Measurements from ENCODE around the gene SLC7A8. TPM values are rescaled to one million over a fixed set of nuclear protein-coding genes. Genes with fewer than 3 reads are reported as not detected.
"Not testable (repeated sequence)": the region's sequence is repeated elsewhere in the genome, so short reads cannot be mapped to it uniquely, and the experiment has no call there.

The SLC7A8 gene
- total and polyA plus RNA-seq, 2 donors (not counting 1 experiment from before 2014, with no cell fraction given), result 0.25 to 1.1 TPM

DNA sequence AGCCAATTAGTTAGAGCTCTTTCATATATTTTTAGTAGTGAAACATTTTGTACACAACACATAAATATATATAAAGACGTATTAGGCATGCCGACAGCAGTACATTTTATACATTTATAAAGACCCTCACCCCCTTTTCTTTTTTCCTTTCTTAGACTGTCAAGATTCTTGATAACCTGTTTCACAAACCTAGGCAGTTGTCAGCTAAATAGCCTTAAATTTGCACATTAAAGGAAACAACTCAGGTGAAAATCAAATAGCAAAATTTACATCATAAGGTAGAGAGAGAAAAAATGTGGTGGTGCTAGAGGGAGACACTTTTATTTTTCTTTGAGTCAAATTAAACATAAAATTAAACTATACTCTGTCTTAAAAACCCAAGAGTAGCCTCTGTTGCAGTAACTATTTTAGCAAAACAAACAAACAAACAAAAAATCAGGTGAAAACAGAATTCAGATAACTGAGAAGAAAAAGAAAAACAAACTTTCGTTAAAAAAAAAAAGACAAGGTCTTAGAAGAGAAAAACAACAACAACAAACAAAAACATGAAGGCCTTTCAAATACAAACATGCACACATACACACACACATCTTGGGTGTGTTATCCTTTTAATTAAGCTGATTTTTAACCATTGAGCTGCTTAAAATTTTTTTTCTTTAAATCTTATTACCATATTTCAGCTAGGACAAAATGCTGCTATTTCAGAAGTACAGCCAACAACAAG is 23.1 kb upstream of the SLC7A8 start:
- Mint-ChIP-seq H3K4me3 (no peak overlapping the region), H3K27me3 (peaks cover 44% of the 10 kb centered on the region), H3K4me1 (no peaks in the 10 kb centered on the region), H3K27ac (no peak overlapping the region), H3K9me3 (ENCODE audit: insufficient read depth) (no peaks in the 10 kb centered on the region)
- no peak for DNase-seq
- H2AFZ ChIP-seq (ENCODE audit: insufficient read depth, low read depth, low read length, poor library complexity, severe bottlenecking), result no peak overlapping the region
- ATAC-seq (ENCODE audit: low read depth), result no peak
- no peak for TF ChIP-seq EZH2 (IDR thresholded peaks at IDR 0.05; ENCODE audit: borderline replicate concordance, insufficient read depth, low read depth, low read length, poor library complexity, severe bottlenecking)
- TF ChIP-seq, protein P1, sequence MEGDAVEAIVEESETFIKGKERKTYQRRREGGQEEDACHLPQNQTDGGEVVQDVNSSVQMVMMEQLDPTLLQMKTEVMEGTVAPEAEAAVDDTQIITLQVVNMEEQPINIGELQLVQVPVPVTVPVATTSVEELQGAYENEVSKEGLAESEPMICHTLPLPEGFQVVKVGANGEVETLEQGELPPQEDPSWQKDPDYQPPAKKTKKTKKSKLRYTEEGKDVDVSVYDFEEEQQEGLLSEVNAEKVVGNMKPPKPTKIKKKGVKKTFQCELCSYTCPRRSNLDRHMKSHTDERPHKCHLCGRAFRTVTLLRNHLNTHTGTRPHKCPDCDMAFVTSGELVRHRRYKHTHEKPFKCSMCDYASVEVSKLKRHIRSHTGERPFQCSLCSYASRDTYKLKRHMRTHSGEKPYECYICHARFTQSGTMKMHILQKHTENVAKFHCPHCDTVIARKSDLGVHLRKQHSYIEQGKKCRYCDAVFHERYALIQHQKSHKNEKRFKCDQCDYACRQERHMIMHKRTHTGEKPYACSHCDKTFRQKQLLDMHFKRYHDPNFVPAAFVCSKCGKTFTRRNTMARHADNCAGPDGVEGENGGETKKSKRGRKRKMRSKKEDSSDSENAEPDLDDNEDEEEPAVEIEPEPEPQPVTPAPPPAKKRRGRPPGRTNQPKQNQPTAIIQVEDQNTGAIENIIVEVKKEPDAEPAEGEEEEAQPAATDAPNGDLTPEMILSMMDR (IDR thresholded peaks at IDR 0.05), result no peak
- no peak overlapping the region for H3K4me2 ChIP-seq (replicated peaks; ENCODE audit: low read depth, low read length, poor library complexity, severe bottlenecking)
- POLR2A ChIA-PET, result no interaction called here
- peaks cover 0 to 7% (median under 1%) of the 10 kb centered on the region in 4 experiments for H3K27me3 ChIP-seq (replicated peaks in 1 of 4; ENCODE audit: control extremely low read depth in 1 of 4, control insufficient read depth in 3 of 4, insufficient read depth in 4 of 4, low read length in 3 of 4)
- no peaks in the 10 kb centered on the region for H3K36me3 ChIP-seq (replicated peaks in 1 of 2; ENCODE audit: control extremely low read depth in 1 of 2, control insufficient read depth in 1 of 2, extremely low read depth in 1 of 2, insufficient read depth in 2 of 2, low read length in 1 of 2)
- CTCF ChIA-PET, result no interaction called here
- no peaks in the 10 kb centered on the region for H3K4me1 ChIP-seq (ENCODE audit: control insufficient read depth in 2 of 2, insufficient read depth in 2 of 2, low read length in 2 of 2)
- no peaks in the 10 kb centered on the region for H3K9me3 ChIP-seq (ENCODE audit: control extremely low read depth in 1 of 3, control insufficient read depth in 2 of 3, insufficient read depth in 1 of 3, low read length in 2 of 3)
- no peak overlapping the region for H3K4me3 ChIP-seq (ENCODE audit: control extremely low read depth in 1 of 5, extremely low read depth in 1 of 5, insufficient read depth in 1 of 5, low read depth in 2 of 5, low read length in 4 of 5)
- no peaks in the 10 kb centered on the region for H4K20me1 ChIP-seq (ENCODE audit: control insufficient read depth, insufficient read depth, low read length, poor library complexity, severe bottlenecking)
- no peak overlapping the region for H3K27ac ChIP-seq (ENCODE audit: low read length in 2 of 2)
- no CpG with 5 or more reads among the region's 3 CpGs for WGBS (ENCODE audit: insufficient coverage)
- intact Hi-C loops (cut with micrococcal nuclease), result no loop called here
- H3K79me2 ChIP-seq (ENCODE audit: control insufficient read depth, insufficient read depth, low read length), result no peaks in the 10 kb centered on the region
- no peak overlapping the region for H3K9ac ChIP-seq (ENCODE audit: low read length)

- no peaks in the 10 kb centered on the region for H3K4me1 Mint-ChIP-seq
- POLR2A ChIA-PET, result no interaction called here
- Histone ChIP-seq H4K20me1 (ENCODE audit: control insufficient read depth, insufficient read depth, low read length, poor library complexity, severe bottlenecking) (no peaks in the 10 kb centered on the region), H2AFZ (ENCODE audit: insufficient read depth, low read depth, low read length, poor library complexity, severe bottlenecking) (no peak overlapping the region), H3K9me3 (ENCODE audit: control extremely low read depth in 1 of 3, control insufficient read depth in 2 of 3, insufficient read depth in 1 of 3, low read length in 2 of 3) (no peaks in the 10 kb centered on the region), H3K4me3 (ENCODE audit: control extremely low read depth in 1 of 5, extremely low read depth in 1 of 5, insufficient read depth in 1 of 5, low read depth in 2 of 5, low read length in 4 of 5) (no peak overlapping the region), H3K27me3 (replicated peaks in 1 of 4; ENCODE audit: control extremely low read depth in 1 of 4, control insufficient read depth in 3 of 4, insufficient read depth in 4 of 4, low read length in 3 of 4) (no peaks in the 10 kb centered on the region), H3K79me2 (ENCODE audit: control insufficient read depth, insufficient read depth, low read length) (no peaks in the 10 kb centered on the region), H3K9ac (ENCODE audit: low read length) (no peak overlapping the region), H3K4me1 (ENCODE audit: control insufficient read depth in 2 of 2, insufficient read depth in 2 of 2, low read length in 2 of 2) (no peaks in the 10 kb centered on the region), H3K4me2 (replicated peaks; ENCODE audit: low read depth, low read length, poor library complexity, severe bottlenecking) (no peak overlapping the region), H3K36me3 (replicated peaks in 1 of 2; ENCODE audit: control extremely low read depth in 1 of 2, control insufficient read depth in 1 of 2, extremely low read depth in 1 of 2, insufficient read depth in 2 of 2, low read length in 1 of 2) (no peaks in the 10 kb centered on the region), H3K27ac (ENCODE audit: low read length in 2 of 2) (no peak overlapping the region)
- H3K4me3 Mint-ChIP-seq, result no peak overlapping the region
- ATAC-seq (ENCODE audit: low read depth) (no peak), DNase-seq (no peak)
- H3K27ac Mint-ChIP-seq, result no peak overlapping the region
- CTCF ChIA-PET, result no interaction called here
- H3K27me3 Mint-ChIP-seq, result peaks cover 11% of the 10 kb centered on the region
- WGBS (ENCODE audit: insufficient coverage), result 95% methylated on average over 5 of the region's 7 CpGs
- intact Hi-C loops (cut with micrococcal nuclease), result no loop called here
- TF ChIP-seq, protein P1 (IDR thresholded peaks at IDR 0.05), result no peak
- no peak for TF ChIP-seq EZH2 (IDR thresholded peaks at IDR 0.05; ENCODE audit: borderline replicate concordance, insufficient read depth, low read depth, low read length, poor library complexity, severe bottlenecking)
- no peaks in the 10 kb centered on the region for H3K9me3 Mint-ChIP-seq (ENCODE audit: insufficient read depth)
These were observed 18.5 kb upstream of the SLC7A8 start for GRCh38 chr14:23202001-23202400.

DNA sequence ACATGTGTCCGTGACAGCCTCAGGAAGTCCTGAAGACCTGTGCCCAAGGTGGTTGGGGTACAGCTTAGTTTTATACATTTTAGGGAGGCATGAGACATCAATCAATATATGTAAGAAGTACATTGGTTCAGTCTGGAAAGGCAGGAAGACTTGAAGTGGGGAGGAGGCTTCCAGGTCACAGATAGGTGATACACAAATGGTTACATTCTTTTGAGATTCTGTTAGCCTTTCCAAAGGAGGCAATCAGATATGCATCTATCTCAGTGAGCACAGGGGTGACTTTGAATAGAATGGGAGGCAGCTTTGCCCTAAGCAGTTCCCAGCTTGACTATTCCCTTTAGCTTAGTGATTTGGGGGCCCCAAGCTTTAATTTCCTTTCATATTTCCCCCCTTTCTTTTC is 15.7 kb upstream of the SLC7A8 start:
- intact Hi-C loops (cut with micrococcal nuclease); DNase-seq; H3K27ac ChIP-seq (ENCODE audit: low read length in 2 of 2); H3K4me1 ChIP-seq (ENCODE audit: control insufficient read depth in 2 of 2, insufficient read depth in 2 of 2, low read length in 2 of 2); POLR2A ChIA-PET; H3K9me3 ChIP-seq (ENCODE audit: control extremely low read depth in 1 of 3, control insufficient read depth in 2 of 3, insufficient read depth in 1 of 3, low read length in 2 of 3); H3K4me3 Mint-ChIP-seq; H4K20me1 ChIP-seq (ENCODE audit: control insufficient read depth, insufficient read depth, low read length, poor library complexity, severe bottlenecking); H3K9me3 Mint-ChIP-seq (ENCODE audit: insufficient read depth); H3K27me3 Mint-ChIP-seq; ATAC-seq (ENCODE audit: low read depth); H3K9ac ChIP-seq (ENCODE audit: low read length); H3K4me1 Mint-ChIP-seq; H3K36me3 ChIP-seq (replicated peaks in 1 of 2; ENCODE audit: control extremely low read depth in 1 of 2, control insufficient read depth in 1 of 2, extremely low read depth in 1 of 2, insufficient read depth in 2 of 2, low read length in 1 of 2); H3K27me3 ChIP-seq (replicated peaks in 1 of 4; ENCODE audit: control extremely low read depth in 1 of 4, control insufficient read depth in 3 of 4, insufficient read depth in 4 of 4, low read length in 3 of 4); H3K4me2 ChIP-seq (replicated peaks; ENCODE audit: low read depth, low read length, poor library complexity, severe bottlenecking); H3K4me3 ChIP-seq (ENCODE audit: control extremely low read depth in 1 of 5, extremely low read depth in 1 of 5, insufficient read depth in 1 of 5, low read depth in 2 of 5, low read length in 4 of 5); H3K79me2 ChIP-seq (ENCODE audit: control insufficient read depth, insufficient read depth, low read length); H2AFZ ChIP-seq (ENCODE audit: insufficient read depth, low read depth, low read length, poor library complexity, severe bottlenecking); H3K27ac Mint-ChIP-seq: not testable (repeated sequence)
- CTCF ChIA-PET, result interaction anchor here (0.8 kb wide), 1 partner anchor 9 kb away, joined by 4 read pairs; no protein-coding TSS in a partner anchor
- WGBS (ENCODE audit: insufficient coverage), result 93% methylated on average over 1 of the region's 1 CpG

All from B cell (primary cell).